ENCODE results near the gene LIMS1.

The LIMS1 gene

DNA sequence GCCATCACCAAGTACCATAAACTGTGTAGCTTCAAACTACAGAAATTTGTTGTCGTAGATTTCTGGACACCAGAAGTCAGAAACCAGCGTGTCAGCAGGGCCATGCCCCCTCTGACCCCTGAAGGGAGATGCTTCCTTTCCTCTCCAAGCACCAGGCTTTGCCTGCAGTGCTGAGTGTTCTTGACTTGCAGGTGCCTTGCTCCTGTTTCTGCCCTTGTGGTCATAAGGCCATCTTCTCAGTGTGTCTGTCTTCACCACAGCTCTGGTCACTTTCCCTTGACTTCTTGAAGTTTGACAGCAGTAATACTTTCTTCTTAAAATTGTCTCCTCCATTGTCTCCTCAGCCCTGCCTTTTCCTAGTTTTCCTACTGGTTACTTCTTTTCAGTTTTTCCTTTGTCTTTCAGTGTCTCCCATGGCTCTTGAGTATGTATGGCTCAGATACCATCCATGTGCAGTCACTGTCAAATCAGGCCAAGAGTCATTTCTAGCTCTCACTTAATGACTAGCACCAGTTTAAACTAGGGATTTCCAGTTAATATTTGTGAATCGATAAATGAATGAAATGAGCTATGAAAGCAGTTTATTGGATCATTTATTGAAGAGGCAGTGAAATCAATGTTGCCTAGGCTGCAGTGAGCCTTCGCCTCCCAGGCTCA is 93.8 kb downstream of the LIMS1 start:
- no peak for TF ChIP-seq Cebpa-rat (IDR thresholded peaks at IDR 0.05)
- Histone ChIP-seq H3K9me3 (no peaks in the 10 kb centered on the region), H3K27ac (no peak overlapping the region), H3K27me3 (no peaks in the 10 kb centered on the region), H3K9ac (no peak overlapping the region), H4K20me1 (peaks cover 25% of the 10 kb centered on the region), H3K4me3 (no peak overlapping the region), H3K4me2 (no peak overlapping the region), H3K36me3 (no peaks in the 10 kb centered on the region), H3K4me1 (peaks cover 20% of the 10 kb centered on the region)

DNA sequence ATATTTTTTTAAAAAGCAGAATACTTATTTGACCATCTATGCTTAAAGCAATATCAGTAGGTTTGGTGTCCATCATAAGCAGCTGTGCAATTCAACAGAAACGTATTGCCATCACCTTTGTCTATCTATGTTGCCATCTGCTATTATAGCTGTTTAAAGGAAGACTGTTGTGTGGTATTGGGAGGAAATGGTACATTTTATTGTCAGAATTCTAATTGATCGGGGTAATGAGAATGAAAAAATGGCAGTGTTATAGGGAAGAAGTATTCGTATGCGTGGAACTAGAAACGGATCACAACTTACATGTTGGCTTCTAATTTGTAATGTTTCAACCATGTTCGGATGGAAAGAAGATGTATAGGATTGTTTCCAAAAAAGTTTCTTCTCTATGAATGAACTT is 94.7 kb downstream of the LIMS1 start:
- no peaks in the 10 kb centered on the region for H3K9me3 ChIP-seq
- no peaks in the 10 kb centered on the region for H3K36me3 ChIP-seq
- peaks cover 33% of the 10 kb centered on the region for H4K20me1 ChIP-seq
- no peak overlapping the region for H3K4me3 ChIP-seq
- H3K9ac ChIP-seq = no peak overlapping the region
- no peaks in the 10 kb centered on the region for H3K27me3 ChIP-seq
- no peak overlapping the region for H3K27ac ChIP-seq
- peaks cover 20% of the 10 kb centered on the region for H3K4me1 ChIP-seq
- no peak overlapping the region for H3K4me2 ChIP-seq
- no peak for TF ChIP-seq Cebpa-rat (IDR thresholded peaks at IDR 0.05)

DNA sequence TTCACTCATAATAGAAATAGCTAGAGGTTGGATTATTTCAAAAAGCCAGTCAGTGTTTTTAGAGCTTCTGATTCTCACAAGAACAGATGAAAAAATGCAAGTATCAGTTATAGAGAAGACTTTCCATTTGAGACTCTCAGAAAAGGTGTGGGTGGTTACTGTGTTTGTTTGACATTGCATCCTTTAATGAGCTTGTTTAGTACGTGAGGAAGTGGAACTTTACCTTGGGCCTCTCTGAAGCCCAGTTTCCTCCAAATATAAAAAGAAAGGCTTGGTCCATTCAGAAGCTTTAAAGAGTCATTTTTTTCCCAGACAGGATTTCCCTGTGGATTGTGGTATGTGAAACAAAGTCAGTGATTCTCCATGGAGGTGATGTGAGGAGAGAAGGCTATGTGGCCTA is 95.1 kb downstream of the LIMS1 start:
- peaks cover 38% of the 10 kb centered on the region for H4K20me1 ChIP-seq
- no peak overlapping the region for H3K4me3 ChIP-seq
- H3K27ac ChIP-seq = no peak overlapping the region
- no peaks in the 10 kb centered on the region for H3K36me3 ChIP-seq
- no peak overlapping the region for H3K4me2 ChIP-seq
- peaks cover 20% of the 10 kb centered on the region for H3K4me1 ChIP-seq
- no peak overlapping the region for H3K9ac ChIP-seq
- H3K9me3 ChIP-seq = no peaks in the 10 kb centered on the region
- TF ChIP-seq Cebpa-rat (IDR thresholded peaks at IDR 0.05) = no peak
- no peaks in the 10 kb centered on the region for H3K27me3 ChIP-seq

DNA sequence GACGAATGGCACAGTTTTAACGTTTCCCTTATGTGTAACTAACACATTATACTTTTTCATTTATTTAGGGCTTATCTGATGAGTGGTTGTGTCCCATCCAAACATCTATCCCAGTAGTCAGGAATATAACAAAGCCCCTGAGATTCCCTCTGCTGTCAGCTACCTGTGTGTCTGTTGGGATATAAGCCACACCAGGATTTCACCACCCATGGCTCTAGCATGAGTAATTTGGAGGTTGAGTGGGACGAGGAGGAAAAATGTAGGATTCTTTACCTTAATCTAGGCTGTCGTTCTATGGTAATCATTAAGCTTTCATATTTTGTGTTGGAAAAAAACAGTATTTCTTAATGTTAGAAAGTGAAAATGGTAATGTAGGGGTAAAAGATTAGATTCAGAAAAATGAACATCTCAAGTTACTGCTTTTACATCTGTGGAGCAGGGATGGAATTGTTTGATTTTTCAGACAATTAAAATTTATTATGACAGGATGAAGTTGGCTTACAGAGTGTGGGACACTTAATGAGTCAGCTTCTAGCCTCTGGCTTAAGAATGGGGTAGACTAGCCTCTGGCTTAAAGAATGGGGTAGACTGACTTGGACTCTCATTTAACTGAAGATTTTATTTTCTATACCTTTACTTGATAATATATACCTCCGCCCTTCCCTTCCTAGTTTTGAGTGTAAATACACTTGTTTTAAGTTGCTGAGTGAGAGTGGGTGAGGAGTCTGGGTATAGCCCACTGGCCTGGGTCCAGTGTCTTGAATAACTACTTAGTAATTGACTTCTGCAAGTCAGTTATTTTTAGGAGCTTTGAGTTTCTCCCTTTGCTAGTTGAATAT is 96.5 kb downstream of the LIMS1 start:
- H3K4me2 ChIP-seq = peak overlapping the region; percentile 62

DNA sequence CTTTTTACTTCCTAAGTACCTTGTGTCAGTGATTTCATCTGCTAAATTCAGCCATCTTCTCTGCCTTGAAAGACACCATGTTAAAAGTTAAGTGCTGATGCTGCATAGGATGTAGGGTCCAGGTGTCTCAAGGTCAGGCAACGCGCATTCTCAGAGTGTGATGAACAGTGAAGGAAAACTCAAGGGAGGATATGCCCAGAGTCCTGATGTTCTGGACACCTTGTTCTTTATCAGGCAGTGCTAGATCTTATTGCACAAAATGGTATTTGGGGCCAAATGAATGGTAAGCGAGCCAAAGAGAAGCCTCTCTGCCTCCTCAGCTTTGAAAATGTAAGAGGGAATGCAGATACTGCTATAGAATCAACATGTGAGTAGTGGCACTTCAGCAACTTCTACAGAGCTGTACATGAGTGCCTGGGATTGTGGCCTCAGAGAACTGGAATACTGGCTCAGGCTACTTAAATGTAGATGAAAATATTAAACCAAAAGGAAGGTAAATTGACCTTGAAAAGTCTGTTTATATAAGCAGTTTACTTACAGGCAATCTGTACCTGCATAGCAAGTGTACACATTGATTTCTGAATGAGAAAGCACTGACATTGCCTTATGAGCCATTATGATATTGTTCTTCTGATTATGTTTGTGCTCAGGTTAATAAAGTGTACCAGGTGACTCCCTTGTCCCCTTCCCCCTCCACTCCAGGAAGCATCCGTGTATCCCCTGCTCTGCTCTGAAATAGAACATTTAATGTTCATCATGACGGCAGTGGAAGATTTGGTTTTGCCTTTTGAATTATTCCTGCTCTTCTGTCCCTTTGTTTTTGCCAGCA is 98.3 kb downstream of the LIMS1 start:
- H4K20me1 ChIP-seq = peaks cover 52% of the 10 kb centered on the region
- H3K4me1 ChIP-seq = peaks cover 25% of the 10 kb centered on the region
- H3K27me3 ChIP-seq = no peaks in the 10 kb centered on the region
- no peak overlapping the region for H3K9ac ChIP-seq
- H3K4me3 ChIP-seq = no peak overlapping the region
- H3K36me3 ChIP-seq = no peaks in the 10 kb centered on the region
- H3K9me3 ChIP-seq = no peaks in the 10 kb centered on the region
- H3K27ac ChIP-seq = no peak overlapping the region
- TF ChIP-seq Cebpa-rat (IDR thresholded peaks at IDR 0.05) = no peak
- H3K4me2 ChIP-seq = peak overlapping the region; percentile 62

More for the DNA sequence above, 96.5 kb downstream of the LIMS1 start:
- peaks cover 41% of the 10 kb centered on the region for H4K20me1 ChIP-seq
- no peaks in the 10 kb centered on the region for H3K9me3 ChIP-seq
- peaks cover 20% of the 10 kb centered on the region for H3K4me1 ChIP-seq
- no peak overlapping the region for H3K4me3 ChIP-seq
- H3K9ac ChIP-seq = no peak overlapping the region
- H3K27me3 ChIP-seq = no peaks in the 10 kb centered on the region
- no peak for TF ChIP-seq Cebpa-rat (IDR thresholded peaks at IDR 0.05)
- no peak overlapping the region for H3K27ac ChIP-seq
- no peaks in the 10 kb centered on the region for H3K36me3 ChIP-seq

DNA sequence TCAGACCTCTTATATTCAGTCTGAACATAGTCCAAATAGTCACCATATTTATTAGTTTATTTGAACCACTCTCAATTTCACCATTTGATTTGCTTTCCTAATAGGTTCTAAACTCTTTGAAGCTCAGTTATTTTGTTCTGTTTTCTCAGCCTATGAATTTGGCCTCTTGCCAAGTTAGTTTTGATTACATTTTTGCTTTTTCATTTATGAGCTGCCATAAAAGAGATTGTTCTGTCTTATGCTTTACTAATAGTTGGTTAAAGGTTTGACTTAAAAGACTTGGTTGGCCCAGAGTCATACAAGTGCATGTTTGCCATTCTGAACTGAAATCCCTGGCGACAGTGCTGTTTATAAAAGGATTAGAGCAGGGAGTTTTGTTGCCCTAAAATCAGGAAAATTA is 99.1 kb downstream of the LIMS1 start:
- H3K4me2 ChIP-seq = no peak overlapping the region
- H3K9me3 ChIP-seq = no peaks in the 10 kb centered on the region
- no peak for TF ChIP-seq Cebpa-rat (IDR thresholded peaks at IDR 0.05)
- H3K36me3 ChIP-seq = no peaks in the 10 kb centered on the region
- no peak overlapping the region for H3K27ac ChIP-seq
- no peaks in the 10 kb centered on the region for H3K27me3 ChIP-seq
- H3K4me3 ChIP-seq = no peak overlapping the region
- peaks cover 47% of the 10 kb centered on the region for H4K20me1 ChIP-seq
- H3K4me1 ChIP-seq = peaks cover 25% of the 10 kb centered on the region
- H3K9ac ChIP-seq = no peak overlapping the region

DNA sequence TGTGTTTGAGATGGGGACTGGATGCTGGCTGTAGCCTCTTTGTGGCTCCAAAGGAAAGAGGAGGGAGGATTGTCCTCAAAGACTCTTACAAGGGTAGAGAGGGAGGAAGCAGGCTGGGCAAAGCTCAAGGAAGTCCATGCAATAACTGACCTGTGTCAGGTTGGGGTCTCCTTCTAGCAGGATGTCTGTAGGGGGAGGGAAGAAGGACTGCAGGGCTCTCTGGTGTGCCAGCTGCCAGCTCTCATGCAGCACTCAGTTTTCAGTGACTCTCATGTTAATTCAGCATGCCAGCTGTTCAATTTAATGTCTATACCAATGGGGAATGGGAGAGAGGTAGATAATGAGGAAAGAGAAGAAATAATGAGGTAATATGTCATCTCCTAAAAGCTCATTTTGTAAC is 99.7 kb downstream of the LIMS1 start:
- no peaks in the 10 kb centered on the region for H3K9me3 ChIP-seq
- H3K9ac ChIP-seq = no peak overlapping the region
- no peak overlapping the region for H3K4me3 ChIP-seq
- no peak overlapping the region for H3K4me2 ChIP-seq
- no peak overlapping the region for H3K27ac ChIP-seq
- no peaks in the 10 kb centered on the region for H3K27me3 ChIP-seq
- H4K20me1 ChIP-seq = peaks cover 47% of the 10 kb centered on the region
- peaks cover 25% of the 10 kb centered on the region for H3K4me1 ChIP-seq
- no peaks in the 10 kb centered on the region for H3K36me3 ChIP-seq
- no peak for TF ChIP-seq Cebpa-rat (IDR thresholded peaks at IDR 0.05)

DNA sequence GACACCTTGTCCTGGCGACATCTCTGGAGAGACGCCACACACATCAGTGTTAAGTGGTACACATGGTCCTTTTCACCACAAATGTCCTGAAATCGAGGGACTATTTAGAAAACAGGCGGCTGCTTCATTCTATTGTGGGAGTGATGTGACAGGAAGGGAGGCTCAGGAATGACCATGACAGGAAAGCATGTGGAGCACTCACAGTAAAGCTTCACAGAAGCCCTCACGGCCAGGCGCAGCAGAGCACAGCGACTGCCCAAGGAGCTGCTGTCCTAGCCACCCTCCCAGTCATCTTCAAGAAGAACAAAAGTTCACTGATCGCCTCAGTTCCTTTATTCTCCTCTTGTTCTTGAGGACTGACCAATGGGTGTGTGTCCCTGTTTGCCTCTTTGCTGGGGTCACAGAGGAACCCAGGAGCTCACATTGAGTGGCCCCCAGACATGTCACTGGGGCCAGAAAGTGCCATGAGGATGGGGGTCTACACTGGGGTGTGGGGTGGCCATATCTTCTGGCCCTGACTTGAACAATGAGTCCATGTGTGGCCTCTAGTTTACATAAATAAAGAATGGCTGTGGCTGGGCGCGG is 100.4 kb downstream of the LIMS1 start:
- H3K27ac ChIP-seq = no peak overlapping the region
- H3K4me3 ChIP-seq = no peak overlapping the region

DNA sequence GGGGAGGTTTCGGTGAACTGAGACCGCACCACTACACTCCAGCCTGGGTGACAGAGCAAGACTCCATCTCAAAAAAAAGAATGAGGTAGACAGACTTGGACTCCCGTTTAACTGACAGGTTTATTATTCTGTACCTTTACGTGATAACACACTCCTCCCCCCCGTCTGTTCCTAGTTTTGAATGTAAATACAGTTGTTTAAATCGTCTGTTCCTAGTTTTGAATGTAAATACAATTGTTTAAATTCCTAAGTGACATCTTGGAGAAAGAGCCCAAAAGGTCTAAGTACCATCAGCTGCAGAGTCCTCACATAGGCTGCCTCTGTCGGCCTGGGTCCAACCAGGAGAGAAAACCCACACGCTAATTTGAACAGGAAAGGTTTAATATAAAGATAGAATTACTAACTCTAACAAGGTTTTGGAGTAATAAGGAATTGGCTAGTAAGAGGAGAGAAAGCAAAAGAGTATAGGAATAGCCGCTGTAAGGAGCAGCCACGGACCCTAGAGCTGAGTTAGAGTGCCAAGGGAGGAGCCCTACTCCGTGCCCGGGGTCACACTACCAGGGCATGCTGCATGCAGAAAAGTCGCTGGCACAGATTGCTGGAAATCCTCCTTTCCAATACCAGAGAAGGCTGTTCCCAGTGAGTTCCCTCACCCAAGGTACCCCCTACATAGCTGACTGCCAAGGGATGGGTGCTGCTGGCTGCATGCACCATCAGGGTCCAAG is 101.5 kb downstream of the LIMS1 start:
- Histone ChIP-seq H3K9ac (no peak overlapping the region), H3K4me1 (peaks cover 32% of the 10 kb centered on the region), H3K4me2 (no peak overlapping the region), H3K9me3 (no peaks in the 10 kb centered on the region), H3K36me3 (no peaks in the 10 kb centered on the region), H4K20me1 (peaks cover 47% of the 10 kb centered on the region), H3K27me3 (no peaks in the 10 kb centered on the region), H3K27ac (no peak overlapping the region), H3K4me3 (no peak overlapping the region)
- TF ChIP-seq Cebpa-rat (IDR thresholded peaks at IDR 0.05) = no peak

More for the DNA sequence above, 100.4 kb downstream of the LIMS1 start:
- Histone ChIP-seq H3K9me3 (no peaks in the 10 kb centered on the region), H3K27me3 (no peaks in the 10 kb centered on the region), H4K20me1 (peaks cover 47% of the 10 kb centered on the region), H3K9ac (no peak overlapping the region), H3K4me1 (peaks cover 25% of the 10 kb centered on the region), H3K36me3 (no peaks in the 10 kb centered on the region), H3K4me2 (no peak overlapping the region)
- no peak for TF ChIP-seq Cebpa-rat (IDR thresholded peaks at IDR 0.05)
